NCI-H146 treated with DMSO at 0.1 percent for 48 hours (cell line): Measurements from ENCODE around the gene PACSIN1.

Experiments used
- DNase-seq: peaks from one replicate; lab custom pipeline; 2025; ENCODE audit not compliant: unreplicated experiment; lab: John Stamatoyannopoulos, UW

Gene PACSIN1

GRCh38 chr6:34526992-34527728 lies 61.3 kb downstream of the PACSIN1 start:
- peak; percentile 81 for DNase-seq

DNA sequence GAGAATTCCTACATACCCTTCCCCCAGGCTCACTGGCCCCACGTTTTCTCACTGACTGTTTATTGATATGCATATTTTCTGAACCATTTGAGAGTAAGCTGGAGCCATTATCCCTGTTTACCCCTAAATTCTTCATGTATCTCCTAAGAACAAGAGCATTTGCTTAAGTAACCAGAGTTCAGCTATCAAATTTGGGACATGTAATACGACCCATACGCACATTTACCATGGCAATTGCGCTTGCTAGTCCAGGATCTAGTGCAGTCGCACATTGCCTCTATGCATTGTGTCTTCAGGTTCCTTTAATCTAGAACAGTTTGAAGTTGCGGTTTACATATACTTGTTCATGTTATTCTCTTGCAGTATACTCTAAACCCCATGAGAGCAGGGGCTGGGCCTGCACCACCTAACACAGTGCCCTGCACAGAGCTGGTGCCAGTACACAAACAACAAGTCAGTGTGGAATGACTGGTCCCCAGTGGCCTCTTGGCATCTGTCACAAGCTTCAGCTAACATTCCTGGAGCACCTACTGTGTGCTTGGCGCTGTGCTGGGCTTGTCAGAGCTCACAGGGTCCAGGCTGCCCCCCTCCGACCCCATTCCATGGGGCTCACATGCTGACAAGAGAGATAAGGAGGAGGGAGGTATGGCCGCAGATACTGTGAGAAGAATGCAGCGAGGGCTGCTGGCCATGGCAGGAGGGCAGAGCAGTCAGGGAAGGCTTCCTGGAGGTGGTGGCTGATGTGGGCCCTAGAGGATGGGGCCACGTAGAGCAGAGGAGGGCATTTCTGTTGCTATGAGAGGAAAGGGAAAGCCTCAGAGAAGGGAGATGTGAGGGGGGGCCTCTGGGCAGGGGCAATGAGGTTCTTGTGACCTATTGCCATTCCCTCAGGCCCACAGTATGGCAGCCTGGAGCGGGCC lies 62.1 kb downstream of the PACSIN1 start:
- DNase-seq: no peak

GRCh38 chr6:34528996-34529664 lies 63.3 kb downstream of the PACSIN1 start:
- DNase-seq: no peak

DNA sequence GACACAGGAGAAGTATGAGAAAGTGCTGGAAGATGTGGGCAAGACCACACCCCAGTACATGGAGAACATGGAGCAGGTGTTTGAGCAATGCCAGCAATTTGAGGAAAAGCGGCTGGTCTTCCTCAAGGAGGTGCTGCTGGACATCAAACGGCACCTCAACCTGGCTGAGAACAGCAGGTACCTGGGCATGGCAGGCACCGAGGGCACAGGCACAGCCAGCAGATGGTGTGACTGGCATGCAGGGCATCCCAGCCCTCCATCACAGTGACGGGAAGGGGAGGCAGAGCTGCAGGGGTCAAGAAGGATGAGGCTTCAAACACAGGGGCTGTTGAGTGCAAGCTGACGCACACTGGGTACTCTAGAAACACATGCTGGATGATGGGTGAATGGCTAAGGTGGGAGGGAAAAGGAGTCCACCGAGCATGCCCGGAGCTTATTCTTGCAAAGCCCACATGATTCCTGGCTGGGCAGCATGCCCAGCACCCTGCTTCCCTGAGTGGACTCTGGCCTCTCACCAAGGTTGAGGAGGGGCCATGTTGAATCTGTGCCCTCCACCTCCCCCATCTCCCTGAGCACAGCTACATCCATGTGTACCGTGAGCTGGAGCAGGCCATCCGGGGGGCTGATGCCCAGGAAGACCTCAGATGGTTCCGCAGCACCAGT lies 63.9 kb downstream of the PACSIN1 start:
- no peak for DNase-seq

DNA sequence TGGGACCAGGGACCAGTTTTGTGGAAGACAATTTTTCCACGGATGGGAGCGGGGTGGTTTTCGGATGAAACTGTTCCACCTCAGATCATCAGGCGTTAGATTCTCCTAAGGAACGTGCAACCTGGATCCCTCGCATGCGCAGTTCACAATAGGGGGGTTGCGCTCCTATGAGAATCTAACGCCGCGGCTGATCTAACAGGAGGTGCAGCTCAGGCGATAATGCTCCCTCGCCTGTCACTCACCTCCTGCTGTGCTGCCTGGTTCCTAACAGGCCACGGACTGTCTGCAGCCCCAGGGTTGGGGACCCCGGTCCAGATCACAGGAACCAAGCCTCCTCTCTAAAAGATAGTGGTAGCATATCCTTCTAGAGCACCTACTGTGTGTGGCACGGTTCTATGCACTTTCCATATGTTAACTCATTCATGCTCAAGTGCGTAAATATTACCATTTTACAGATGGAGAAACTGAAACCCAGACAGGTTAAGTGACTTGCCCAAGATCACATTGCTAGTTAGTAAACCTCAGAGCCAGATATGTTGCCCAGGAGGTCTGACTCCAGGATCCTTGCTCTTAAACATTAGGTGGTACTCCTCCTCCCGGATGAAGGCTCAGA lies 65.0 kb downstream of the PACSIN1 start:
- DNase-seq: no peak

- no peak for DNase-seq
Observed at GRCh38 chr6:34531580-34532201, 65.8 kb downstream of the PACSIN1 start.

GRCh38 chr6:34532230-34532629 lies 66.4 kb downstream of the PACSIN1 start:
- no peak for DNase-seq

DNA sequence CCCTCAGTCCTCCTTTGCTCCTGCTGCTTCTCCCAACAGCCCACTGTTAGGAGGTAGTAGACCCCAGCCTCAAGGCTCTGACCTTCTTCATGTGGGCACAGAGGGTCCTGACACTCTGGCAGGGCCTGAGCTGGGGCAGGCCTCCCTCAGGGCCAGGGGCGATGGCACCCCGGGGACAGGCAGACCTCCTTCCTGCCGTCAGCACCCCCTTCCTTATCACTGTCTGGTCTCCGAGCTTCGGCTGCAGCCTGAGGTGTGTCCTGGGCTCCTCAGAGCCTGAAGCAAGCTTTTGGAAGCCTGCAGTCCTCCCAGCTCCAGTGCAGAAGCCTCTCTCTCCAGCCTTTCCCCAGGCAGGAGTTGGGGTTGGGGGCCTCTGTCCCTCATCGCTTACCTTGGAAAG lies 68.3 kb downstream of the PACSIN1 start:
- DNase-seq: no peak

DNA sequence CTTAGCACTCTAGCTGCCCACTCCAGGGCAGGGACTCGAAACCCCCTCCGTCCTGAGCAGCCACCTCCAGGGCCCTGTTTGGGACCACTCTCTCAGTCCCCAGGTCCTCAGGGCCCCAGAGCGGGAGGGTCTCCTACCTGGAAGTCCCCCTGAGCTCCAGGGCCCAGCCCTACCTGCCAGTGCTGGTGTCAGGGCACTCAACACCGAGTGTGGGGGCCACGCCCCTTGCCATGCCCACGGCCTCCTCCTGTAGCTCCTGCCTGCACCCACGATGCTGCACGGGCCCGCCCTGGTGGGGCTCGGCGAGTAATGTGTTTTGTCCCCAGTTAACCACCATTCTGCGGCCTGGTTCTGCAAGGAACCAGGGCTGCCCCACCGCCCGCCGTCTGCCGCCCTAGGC lies 68.8 kb downstream of the PACSIN1 start:
- no peak for DNase-seq

DNA sequence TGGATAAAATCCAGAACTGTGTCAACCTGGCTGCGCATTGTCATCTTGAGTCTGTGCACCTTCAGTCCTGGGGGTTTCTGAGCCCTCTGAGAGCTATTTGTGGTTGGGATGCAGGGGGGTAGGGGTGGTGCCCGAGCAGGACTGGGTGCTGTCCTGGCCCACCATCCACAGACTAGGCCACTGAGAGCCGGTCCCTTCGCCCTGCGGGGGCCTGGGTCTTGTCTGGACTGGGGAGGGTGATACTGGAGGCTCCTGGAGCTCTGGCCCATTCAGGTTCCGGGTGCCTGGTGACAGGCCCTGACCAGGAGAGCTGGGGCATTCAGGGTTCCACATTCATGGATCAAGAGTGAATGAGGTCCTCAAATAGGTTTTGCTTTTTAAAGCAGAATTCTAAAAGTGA lies 69.3 kb downstream of the PACSIN1 start:
- DNase-seq: no peak

DNA sequence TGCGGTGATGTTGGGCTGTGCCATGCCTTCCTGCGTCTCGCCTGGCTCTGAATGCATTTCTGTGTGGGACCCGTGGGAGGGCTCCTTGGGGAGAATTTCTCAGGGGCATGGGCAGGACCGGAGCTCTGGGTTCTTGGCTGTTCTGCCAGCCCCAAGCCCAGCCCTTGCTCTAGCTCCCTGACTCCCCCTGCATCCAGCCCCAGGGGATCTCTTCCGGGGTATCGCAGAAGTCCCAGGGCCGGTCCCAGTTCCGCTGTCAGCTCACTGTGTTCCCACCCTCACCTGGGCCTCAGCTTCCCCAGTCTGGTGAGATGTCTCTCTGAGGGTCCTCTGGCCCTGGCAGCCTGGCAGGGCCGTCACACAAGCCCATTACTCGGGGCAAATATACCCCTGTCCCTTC lies 69.8 kb downstream of the PACSIN1 start:
- no peak for DNase-seq

DNA sequence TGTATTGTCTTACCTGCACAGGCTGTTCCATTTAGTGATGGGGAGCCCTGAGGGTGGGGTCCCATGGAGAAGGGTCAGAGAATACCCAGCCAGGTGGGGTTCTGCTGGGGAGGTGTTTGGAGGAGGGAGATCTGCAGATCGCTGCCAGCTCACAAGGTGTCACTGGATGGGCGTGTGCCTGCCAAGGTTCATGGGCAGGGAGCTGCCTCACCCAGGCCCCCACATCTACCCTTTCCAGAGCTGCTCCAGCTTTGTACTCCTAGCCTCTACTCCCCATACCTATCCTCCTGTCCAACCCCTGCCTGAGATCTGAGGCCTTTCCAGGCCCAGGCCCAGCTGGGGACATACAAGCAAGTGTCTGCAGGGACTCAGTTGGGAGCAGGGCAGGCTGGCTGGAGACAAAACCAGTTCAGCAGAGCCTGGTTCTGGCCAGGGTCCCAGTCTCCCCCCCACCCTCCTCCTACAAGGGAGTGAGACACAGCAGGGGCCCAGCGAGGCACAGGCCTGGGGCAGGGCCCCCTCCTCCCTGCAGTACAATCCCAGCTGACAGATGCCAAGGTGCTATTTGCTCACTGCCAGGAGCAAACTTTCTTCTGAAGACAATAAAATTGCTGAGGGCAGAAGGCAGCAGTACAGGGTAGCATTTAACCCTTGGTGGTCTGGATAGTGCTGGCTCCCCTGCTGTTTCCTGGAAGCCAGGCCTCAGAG lies 70.5 kb downstream of the PACSIN1 start:
- DNase-seq: no peak

DNA sequence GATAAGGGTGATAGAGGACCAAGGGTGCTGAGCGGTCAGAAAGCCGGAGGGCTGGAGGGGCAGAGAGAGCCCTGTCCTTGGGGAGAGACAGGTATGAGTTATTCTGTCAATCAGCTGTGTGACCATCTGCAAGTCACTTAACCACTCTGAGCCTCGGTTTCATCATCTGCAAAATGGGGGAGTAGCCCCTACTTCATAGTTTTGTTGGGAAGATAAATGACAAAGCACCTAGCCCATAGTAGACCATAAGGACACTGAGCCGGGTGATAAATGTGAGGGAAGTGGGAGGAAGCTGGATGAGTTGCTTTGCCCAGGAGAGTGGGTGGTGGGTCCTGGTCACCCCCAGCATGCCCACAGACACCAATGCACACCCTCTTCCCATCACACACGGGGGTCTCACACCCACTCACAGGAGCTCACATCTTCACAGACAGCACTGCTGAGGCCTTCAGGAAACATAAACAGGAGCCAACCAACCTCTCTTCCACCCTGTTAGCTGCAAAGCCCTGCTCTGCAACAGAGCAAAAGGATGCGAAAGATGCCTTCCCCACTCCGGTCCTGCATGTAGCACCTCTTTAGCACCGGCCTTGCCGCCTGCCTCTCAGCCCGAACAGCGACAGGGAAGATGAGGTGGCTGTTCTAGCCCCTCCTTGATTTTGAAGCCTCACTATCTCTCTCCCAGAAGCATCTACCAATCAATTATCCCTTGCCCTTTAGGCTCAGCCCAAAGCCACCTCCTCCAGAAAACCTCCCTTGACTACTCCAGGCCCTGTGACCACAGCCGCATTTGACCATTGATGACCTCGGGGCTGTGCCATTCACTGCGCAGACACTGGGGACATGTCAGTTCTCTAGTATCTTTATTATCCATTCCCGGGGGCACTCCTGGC lies 71.3 kb downstream of the PACSIN1 start:
- no peak for DNase-seq

DNA sequence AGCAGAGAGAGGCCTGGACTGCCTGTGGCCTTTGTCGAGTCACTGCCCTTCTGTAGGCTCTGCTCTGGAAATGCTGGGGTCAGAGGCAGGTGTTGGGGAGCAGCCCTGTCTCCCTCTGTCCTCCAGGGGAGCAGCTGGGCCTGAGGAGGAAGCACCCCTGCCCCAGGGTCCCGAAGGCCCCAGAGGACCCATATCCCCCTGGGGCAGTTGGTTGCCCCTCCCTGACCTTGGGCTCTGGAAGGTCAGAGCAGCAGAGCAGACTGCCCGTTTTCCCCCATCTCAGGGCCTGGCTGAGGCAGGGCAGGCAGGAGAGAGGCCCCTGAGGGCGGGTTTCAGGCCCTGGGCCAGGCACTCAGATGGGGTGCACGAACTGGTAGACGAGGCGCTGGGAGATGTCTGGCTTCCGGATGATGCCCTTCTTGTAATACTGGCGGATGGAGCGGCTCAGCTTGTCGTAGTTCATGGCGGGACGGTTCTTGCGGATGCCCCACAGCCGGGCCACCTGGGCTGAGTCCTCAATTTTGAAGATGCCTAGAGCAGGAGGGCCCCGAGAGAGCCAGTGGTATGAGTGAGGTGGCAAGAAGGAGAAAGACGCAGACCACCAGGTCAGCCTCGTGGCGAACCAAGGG lies 72.2 kb downstream of the PACSIN1 start:
- no peak for DNase-seq

- DNase-seq: no peak
Observed at GRCh38 chr6:34538581-34538980, 72.7 kb downstream of the PACSIN1 start.

DNA sequence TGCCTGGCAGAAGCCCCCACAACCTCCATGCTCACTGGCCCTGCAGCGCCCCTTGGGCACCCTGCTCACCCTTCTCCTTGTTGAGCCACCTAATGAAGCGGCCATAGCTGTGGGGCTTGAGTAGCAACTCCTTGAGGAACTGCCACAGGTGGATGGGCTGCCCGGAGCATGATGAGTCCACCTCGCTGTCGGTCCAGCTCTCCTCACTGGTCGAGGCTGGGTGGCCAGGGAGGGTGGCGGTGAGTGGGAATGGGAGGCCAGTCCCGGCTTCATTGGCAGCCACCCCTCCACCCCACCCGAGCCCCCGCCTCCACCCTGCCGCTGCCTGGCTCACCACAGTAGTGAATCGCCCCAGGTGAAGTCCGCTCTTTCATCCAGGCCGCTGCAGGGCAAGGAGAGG lies 73.3 kb downstream of the PACSIN1 start:
- no peak for DNase-seq

GRCh38 chr6:34540222-34540621 lies 74.3 kb downstream of the PACSIN1 start:
- DNase-seq: no peak

- DNase-seq: no peak
Observed at GRCh38 chr6:34540841-34541240, 75.0 kb downstream of the PACSIN1 start.
